GM12878 (cell line): ENCODE data around the gene SUSD1. TPM values are rescaled to one million over a fixed set of nuclear protein-coding genes. Genes with fewer than 3 reads are reported as not detected.

Experiments
- ATAC-seq: fragments of 200-7000 bp; cut with Tn5 transposase; 3 replicates; pipeline ENCODE4 v1.9.1; 2020; ENCODE audit warnings: mild to moderate bottlenecking, moderate library complexity
- BruUV-seq: library from RNA; stranded (reverse); fragments of 400-500 nt; replicated peaks from 2 replicates; lab custom pipeline; 2021; lab: Mats Ljungman, UMichigan
- CTCF ChIA-PET: fragments of 300-600 bp; sonication (Branson Sonifier 250); formaldehyde crosslinking; extraction: SDS; loops from one replicate; lab custom pipeline; 2021; ENCODE audit warnings: inconsistent platforms; lab: Yijun Ruan, JAX
- POLR2A ChIA-PET: fragments of 350-600 bp; formaldehyde crosslinking; extraction: SDS; loops from one replicate; lab custom pipeline; 2021; ENCODE audit warnings: inconsistent platforms; lab: Charles Lee
- RAD21 ChIA-PET: fragments of 300-600 bp; sonication (Branson Sonifier 250); formaldehyde crosslinking; loops from one replicate; lab custom pipeline; 2023; ENCODE audit warnings: antibody characterized with exemption; ENCODE audit not compliant: unreplicated experiment; lab: Charles Lee
- SMC1A ChIA-PET: fragments of 300-600 bp; sonication (Branson Sonifier 250); formaldehyde crosslinking; loops from one replicate; lab custom pipeline; 2023; ENCODE audit not compliant: unreplicated experiment, uncharacterized antibody; lab: Charles Lee
- DNase-seq: peaks from one replicate; pipeline ENCODE4 v3.0.0-alpha.2; 2011; ENCODE audit warnings: low read depth, low spot score
- FAIRE-seq: peaks from 3 replicates; lab custom pipeline; 2011; peaks lifted over from hg19 to GRCh38; lab: Jason Lieb, UNC
- H2AFZ ChIP-seq: 2 replicates; pipeline ENCODE4 v1.6.0; 2011; ENCODE audit warnings: low read depth, low read length, control low read depth; ENCODE audit not compliant: control insufficient read depth
- H3K27ac ChIP-seq: 2 replicates; pipeline ENCODE4 v1.5.1; 2011; ENCODE audit warnings: control low read depth; ENCODE audit not compliant: control insufficient read depth, insufficient read depth
- H3K27me3 ChIP-seq, 2 experiments: replicated peaks in 1 of 2; 2 replicates each; pipeline versions ENCODE4 v1.6.0 to v1.6.1; 2011; ENCODE audit warnings: low read length in 1 of 2; ENCODE audit not compliant: control insufficient read depth in 2 of 2, insufficient read depth in 2 of 2
- H3K36me3 ChIP-seq, 2 experiments: 2 replicates each; pipeline ENCODE4 v1.5.1; 2011; ENCODE audit warnings: low read length in 1 of 2; ENCODE audit not compliant: control insufficient read depth in 2 of 2, insufficient read depth in 2 of 2
- H3K4me1 ChIP-seq: 2 replicates; pipeline ENCODE4 v1.6.1; 2011; ENCODE audit warnings: mild to moderate bottlenecking, low read length, moderate library complexity, mixed read lengths; ENCODE audit not compliant: control insufficient read depth, insufficient read depth
- H3K4me2 ChIP-seq: 2 replicates; pipeline ENCODE4 v1.6.0; 2011; ENCODE audit warnings: control low read depth; ENCODE audit not compliant: control insufficient read depth, insufficient read depth
- H3K4me3 ChIP-seq: fragments of 200-600 bp; sonication (generic); 2 replicates; pipeline ENCODE4 v1.5.1; 2016
- H3K79me2 ChIP-seq: 2 replicates; pipeline ENCODE4 v1.6.0; 2011; ENCODE audit warnings: low read length; ENCODE audit not compliant: control insufficient read depth, insufficient read depth
- H3K9ac ChIP-seq: 2 replicates; pipeline ENCODE4 v1.8.0; 2011; ENCODE audit warnings: low read length, control low read depth, mixed read lengths; ENCODE audit not compliant: control insufficient read depth, insufficient read depth
- H3K9me3 ChIP-seq: replicated peaks from 3 replicates; pipeline ENCODE4 v1.5.1; 2011; ENCODE audit warnings: mild to moderate bottlenecking, low read length; ENCODE audit not compliant: control insufficient read depth, insufficient read depth
- H4K20me1 ChIP-seq: 2 replicates; pipeline ENCODE4 v1.6.0; 2011; ENCODE audit not compliant: control insufficient read depth, insufficient read depth
- CEBPB ChIP-seq, 2 experiments: fragments of 150-350 bp in 1 of 2; IDR thresholded peaks; 2 replicates each; pipeline ENCODE4 v1.6.1; 2012 to 2014; ENCODE audit warnings: low read depth in 2 of 2, low read length in 2 of 2, borderline replicate concordance in 1 of 2, inconsistent platforms in 1 of 2
- FOXM1 ChIP-seq: IDR thresholded peaks from 2 replicates; pipeline ENCODE4 v1.6.1; 2012; ENCODE audit warnings: low read depth, mild to moderate bottlenecking, inconsistent platforms, low read length, moderate library complexity
- MTA3 ChIP-seq: IDR thresholded peaks from 2 replicates; pipeline ENCODE4 v1.6.1; 2012; ENCODE audit warnings: low read length, inconsistent platforms, borderline replicate concordance
- POLR2AphosphoS2 ChIP-seq: IDR thresholded peaks from 2 replicates; pipeline ENCODE4 v1.6.1; 2011; ENCODE audit warnings: low read depth, mild to moderate bottlenecking, low read length, improper control_type of control experiment, moderate library complexity
- RAD21 ChIP-seq: IDR thresholded peaks from 2 replicates; pipeline ENCODE4 v1.6.1; 2011; ENCODE audit warnings: mild to moderate bottlenecking, low read depth, low read length, moderate library complexity; ENCODE audit not compliant: insufficient read depth
- SMC3 ChIP-seq: IDR thresholded peaks from 2 replicates; pipeline ENCODE4 v1.6.1; 2011; ENCODE audit warnings: low read length, improper control_type of control experiment, borderline replicate concordance
- WGBS: methylation state at CpG from one replicate; pipeline ENCODE4 v1.1.6; 2016; ENCODE audit warnings: low lambda C conversion rate; ENCODE audit not compliant: insufficient replicate concordance, insufficient coverage; ENCODE audit errors: missing lambda C conversion rate; 5-methylcytosine and 5-hydroxymethylcytosine counted together
- in situ Hi-C: fragments of 300-500 bp; cut with MboI; formaldehyde crosslinking; loops from 9 replicates; pipeline ENCODE4 v1.14.3; 2018; ENCODE audit warnings: mixed read lengths
- intact Hi-C: fragments of 100-400 bp; cut with micrococcal nuclease; formaldehyde crosslinking; loops from one replicate; pipeline ENCODE4 v1.14.2; 2022; ENCODE audit not compliant: unreplicated experiment
- polyA plus RNA-seq, 11 experiments: library from polyadenylated mRNA; depleted of rRNA in 4 of 11; unstranded in 6 of 11; stranded (reverse) in 5 of 11; fragments of >200 nt; fragmentation: Nextera tagmentation in 4 of 11; fragmentation: Illumina TruSeq in 1 of 11; extraction: Ambion mirVana in 4 of 11; extraction: Trizol in 1 of 11; gene quantifications; 1 replicate in 1 of 11; 2 replicates in 10 of 11; pipeline versions ENCODE4 v1.2.1 to v1.2.3, GENCODE V29; 2011 to 2016; ENCODE audit warnings: inconsistent platforms in 2 of 11, missing spikeins in 2 of 11, low read depth in 1 of 11
- total RNA-seq, 4 experiments: library from RNA; depleted of rRNA in 3 of 4; stranded (reverse); fragments of >200 nt in 3 of 4; fragmentation: Illumina TruSeq in 1 of 4; extraction: Trizol in 1 of 4; gene quantifications; 2 replicates each; pipeline versions ENCODE4 v1.2.1 to v1.2.3, GENCODE V29; 2013 to 2021
- TF ChIP-seq, protein P1 (sequence below), 3 experiments: IDR thresholded peaks in 2 of 3; conservative IDR thresholded peaks in 1 of 3; 2 replicates each; pipeline ENCODE4 v1.5.1; 2011; ENCODE audit warnings: low read depth in 3 of 3, low read length in 3 of 3, mild to moderate bottlenecking in 3 of 3, control low read depth in 2 of 3, moderate library complexity in 2 of 3, inconsistent platforms in 1 of 3, mixed read lengths in 1 of 3; ENCODE audit not compliant: control insufficient read depth in 2 of 3, insufficient read depth in 1 of 3; ENCODE audit errors: extremely low read depth in 1 of 3

Gene SUSD1
- total and polyA plus RNA-seq, 10 of the 15 experiments (the other 5 are each of a cell fraction or from before 2014, with no cell fraction given): 6.7 to 20.8 (median 13.2) TPM

DNA sequence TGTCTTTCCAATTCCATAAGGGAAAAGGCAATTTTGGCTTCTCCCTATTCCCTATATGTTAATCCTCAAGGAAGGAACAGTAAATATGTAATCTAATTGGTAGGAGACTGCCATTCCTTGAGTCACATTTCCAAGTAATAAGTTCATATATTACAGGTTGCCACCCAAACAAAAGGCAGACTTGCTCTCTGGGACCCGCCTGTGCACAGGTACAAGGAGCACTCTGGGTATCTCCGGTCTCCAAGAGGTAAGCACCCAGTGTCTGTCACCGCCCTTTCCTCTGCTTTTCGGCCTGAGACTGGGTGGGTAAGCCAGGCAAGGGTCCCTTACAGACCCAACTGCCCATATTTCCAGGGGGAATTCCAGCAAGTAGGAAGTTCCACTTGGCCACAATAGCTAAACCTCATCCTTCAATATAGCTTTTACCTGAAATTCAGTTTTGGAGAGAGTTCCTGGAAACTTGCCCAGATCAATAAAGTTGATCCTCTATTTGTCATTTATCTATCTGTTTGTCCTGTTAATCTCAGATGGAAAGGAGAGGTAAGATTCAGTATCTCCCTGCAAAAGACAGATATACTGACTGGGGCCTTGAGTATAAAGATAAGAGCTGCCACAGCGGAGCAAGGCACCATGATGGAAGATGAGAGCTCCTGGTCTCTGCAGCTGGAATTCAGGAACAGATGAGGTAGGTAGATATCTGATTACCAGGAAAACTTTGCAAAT, 81.8 kb downstream of the SUSD1 start:
- no peak for DNase-seq
- intact Hi-C loops: loop anchor here (10.0 kb wide), 2 partner anchors 351 to 621 kb away; partner anchors contain the start of gene INIP

GRCh38 chr9:112091810-112092209, 83.3 kb downstream of the SUSD1 start:
- RAD21 ChIA-PET: interaction anchor here (0.9 to 1.5 kb wide), 5 partner anchors 10 to 330 kb away, joined by 3 to 4 read pairs (median 3); no protein-coding TSS in a partner anchor
- ATAC-seq (no peak; the same call in 2 of the 3 replicates), FAIRE-seq (no peak), DNase-seq (no peak)
- POLR2A ChIA-PET: no interaction called here
- no peaks in the 10 kb centered on the region for H4K20me1 ChIP-seq
- no peak overlapping the region for H2AFZ ChIP-seq
- no peaks in the 10 kb centered on the region for H3K36me3 ChIP-seq
- no peak overlapping the region for H3K27ac ChIP-seq
- peak; percentile 62 for TF ChIP-seq RAD21
- peak; percentile 53 for TF ChIP-seq SMC3
- TF ChIP-seq, protein P1, sequence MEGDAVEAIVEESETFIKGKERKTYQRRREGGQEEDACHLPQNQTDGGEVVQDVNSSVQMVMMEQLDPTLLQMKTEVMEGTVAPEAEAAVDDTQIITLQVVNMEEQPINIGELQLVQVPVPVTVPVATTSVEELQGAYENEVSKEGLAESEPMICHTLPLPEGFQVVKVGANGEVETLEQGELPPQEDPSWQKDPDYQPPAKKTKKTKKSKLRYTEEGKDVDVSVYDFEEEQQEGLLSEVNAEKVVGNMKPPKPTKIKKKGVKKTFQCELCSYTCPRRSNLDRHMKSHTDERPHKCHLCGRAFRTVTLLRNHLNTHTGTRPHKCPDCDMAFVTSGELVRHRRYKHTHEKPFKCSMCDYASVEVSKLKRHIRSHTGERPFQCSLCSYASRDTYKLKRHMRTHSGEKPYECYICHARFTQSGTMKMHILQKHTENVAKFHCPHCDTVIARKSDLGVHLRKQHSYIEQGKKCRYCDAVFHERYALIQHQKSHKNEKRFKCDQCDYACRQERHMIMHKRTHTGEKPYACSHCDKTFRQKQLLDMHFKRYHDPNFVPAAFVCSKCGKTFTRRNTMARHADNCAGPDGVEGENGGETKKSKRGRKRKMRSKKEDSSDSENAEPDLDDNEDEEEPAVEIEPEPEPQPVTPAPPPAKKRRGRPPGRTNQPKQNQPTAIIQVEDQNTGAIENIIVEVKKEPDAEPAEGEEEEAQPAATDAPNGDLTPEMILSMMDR (IDR thresholded peaks at IDR 0.05 in 2 of 3, conservative IDR thresholded peaks at IDR 0.05 in 1 of 3; ENCODE audit: control insufficient read depth in 2 of 3, extremely low read depth in 1 of 3, insufficient read depth in 1 of 3, low read depth in 3 of 3, low read length in 3 of 3): peak; percentile 37 to 54 (median 48); a peak in 5 of 6 replicates
- TF ChIP-seq MTA3: no peak
- SMC1A ChIA-PET: interaction anchor here (0.6 to 2.1 kb wide), 9 partner anchors 10 to 332 kb away, joined by 3 to 9 read pairs (median 3); no protein-coding TSS in a partner anchor
- BruUV-seq: no TSS peak
- no peak overlapping the region for H3K4me3 ChIP-seq
- H3K9ac ChIP-seq: no peak overlapping the region
- in situ Hi-C loops (loop anchor here (10.0 kb wide), 1 partner anchor 723 kb away; no protein-coding TSS in a partner anchor), intact Hi-C loops (loop anchor here (10.0 kb wide), 2 partner anchors 353 to 623 kb away; partner anchors contain the start of gene INIP)
- H3K9me3 ChIP-seq: no peaks in the 10 kb centered on the region
- H3K27me3 ChIP-seq: no peaks in the 10 kb centered on the region
- H3K4me2 ChIP-seq: no peak overlapping the region
- WGBS: 100% methylated on average over 1 of the region's 1 CpG
- peaks cover 5% of the 10 kb centered on the region; the same call in 1 of the 2 replicates for H3K4me1 ChIP-seq
- no peaks in the 10 kb centered on the region for H3K79me2 ChIP-seq
- CTCF ChIA-PET: interaction anchor here (0.7 to 9.2 kb wide), 7 partner anchors 13 to 333 kb away, joined by 3 to 104 read pairs (median 4); no protein-coding TSS in a partner anchor

More for the DNA sequence above, 81.8 kb downstream of the SUSD1 start:
- no peaks in the 10 kb centered on the region for H3K36me3 ChIP-seq
- H3K4me2 ChIP-seq: no peak overlapping the region
- H3K9me3 ChIP-seq: no peaks in the 10 kb centered on the region
- H3K4me1 ChIP-seq: peaks cover 5% of the 10 kb centered on the region; the same call in 1 of the 2 replicates
- no peak overlapping the region for H2AFZ ChIP-seq
- TF ChIP-seq CEBPB (IDR thresholded peaks at IDR 0.05; ENCODE audit: borderline replicate concordance in 1 of 2, low read depth in 2 of 2, low read length in 2 of 2) (no peak), POLR2AphosphoS2 (no peak), FOXM1 (no peak)
- TF ChIP-seq, all 136 proteins: peak for 0
- 98% methylated on average over 5 of the region's 5 CpGs for WGBS
- in situ Hi-C loops: loop anchor here (10.0 kb wide), 1 partner anchor 721 kb away; no protein-coding TSS in a partner anchor
- ATAC-seq: no peak
- H3K9ac ChIP-seq: no peak overlapping the region
- H3K27ac ChIP-seq: no peak overlapping the region
- RAD21 ChIA-PET: interaction anchor here (0.8 to 2.0 kb wide), 11 partner anchors 9 to 334 kb away, joined by 3 to 9 read pairs (median 4); partner anchors contain the start of gene PTBP3
- POLR2A ChIA-PET: interaction anchor here (1.6 kb wide), 1 partner anchor 9 kb away, joined by 5 read pairs; no protein-coding TSS in a partner anchor
- no peaks in the 10 kb centered on the region for H3K79me2 ChIP-seq
- no peak for FAIRE-seq
- no TSS peak for BruUV-seq
- SMC1A ChIA-PET: interaction anchor here (0.6 to 6.8 kb wide), 22 partner anchors 9 to 374 kb away, joined by 3 to 86 read pairs (median 4); partner anchors contain the start of gene PTBP3
- no peaks in the 10 kb centered on the region for H3K27me3 ChIP-seq
- CTCF ChIA-PET: interaction anchor here (0.6 to 8.2 kb wide), 14 partner anchors 9 to 804 kb away, joined by 3 to 135 read pairs (median 4); partner anchors contain the start of gene PTBP3
- no peak overlapping the region for H3K4me3 ChIP-seq
- H4K20me1 ChIP-seq: no peaks in the 10 kb centered on the region
